K562 (cell line): ENCODE results near the gene FRK. TPM values are rescaled to one million over a fixed set of nuclear protein-coding genes. Genes with fewer than 3 reads are reported as not detected.

Experiments
- ATAC-seq: fragments of 200-7000 bp; cut with Tn5 transposase; 3 replicates; pipeline ENCODE4 v1.9.1; 2020; ENCODE audit warnings: moderate library complexity
- BruUV-seq: library from RNA; stranded (reverse); fragments of 400-500 nt; replicated peaks from 2 replicates; lab custom pipeline; 2021; lab: Mats Ljungman, UMichigan
- CTCF ChIA-PET: fragments of 300-600 bp; formaldehyde crosslinking; extraction: SDS; loops from one replicate; lab custom pipeline; 2021; ENCODE audit warnings: low intra/inter-chr PET ratio; lab: Yijun Ruan, JAX
- POLR2A ChIA-PET: fragments of 300-600, 350-650 bp; sonication (Branson Sonifier 250); formaldehyde crosslinking; extraction: SDS; loops from one replicate; lab custom pipeline; 2021; ENCODE audit warnings: antibody characterized with exemption, inconsistent platforms; lab: Yijun Ruan, JAX
- DNase-seq, 4 experiments: peaks; one replicate each; pipeline versions ENCODE4 v3.0.0 to v3.0.0-alpha.2; 2011 to 2018; ENCODE audit warnings: low spot score in 3 of 4, mixed read lengths in 3 of 4; ENCODE audit errors: extremely low read depth in 1 of 4
- FAIRE-seq: peaks from 2 replicates; lab custom pipeline; 2011; peaks lifted over from hg19 to GRCh38; lab: Jason Lieb, UNC
- H2AFZ ChIP-seq: 2 replicates; pipeline ENCODE4 v1.6.0; 2011; ENCODE audit warnings: low read depth, low read length, control low read depth, inconsistent platforms
- H3K27ac ChIP-seq: fragments of 200-600 bp; 3 replicates; pipeline ENCODE4 v1.8.0; 2011; ENCODE audit warnings: low read depth, mild to moderate bottlenecking, control low read depth, inconsistent platforms, low read length, moderate library complexity, mixed read lengths; ENCODE audit errors: extremely low read depth
- H3K27me3 ChIP-seq, 2 experiments: fragments of 300-600 bp in 1 of 2; 2 replicates in 1 of 2; 3 replicates in 1 of 2; pipeline versions ENCODE4 v1.6.0 to v1.8.0; 2011; ENCODE audit warnings: inconsistent platforms in 2 of 2, low read length in 2 of 2, mild to moderate bottlenecking in 1 of 2, mixed read lengths in 1 of 2, moderate library complexity in 1 of 2; ENCODE audit not compliant: control insufficient read depth in 2 of 2, insufficient read depth in 2 of 2
- H3K36me3 ChIP-seq: fragments of 300-600 bp; 3 replicates; pipeline ENCODE4 v1.8.0; 2011; ENCODE audit warnings: mild to moderate bottlenecking, low read length, inconsistent platforms; ENCODE audit not compliant: control insufficient read depth, insufficient read depth
- H3K4me1 ChIP-seq, 2 experiments: fragments of 200-600 bp in 1 of 2; replicated peaks in 1 of 2; 2 replicates in 1 of 2; 3 replicates in 1 of 2; pipeline versions ENCODE4 v1.5.1 to v1.8.0; 2011; ENCODE audit warnings: inconsistent platforms in 2 of 2, low read length in 2 of 2, mild to moderate bottlenecking in 1 of 2, mixed read lengths in 1 of 2, moderate library complexity in 1 of 2; ENCODE audit not compliant: control insufficient read depth in 2 of 2, insufficient read depth in 2 of 2
- H3K4me2 ChIP-seq: 2 replicates; pipeline ENCODE4 v1.6.1; 2011; ENCODE audit warnings: low read length, control low read depth, inconsistent platforms, mixed read lengths; ENCODE audit not compliant: insufficient read depth
- H3K4me3 ChIP-seq: fragments of 200-600 bp; sonication (generic), shearing (Covaris generic); 2 replicates; pipeline ENCODE4 v1.5.1; 2016; ENCODE audit warnings: control low read depth, inconsistent platforms
- H3K79me2 ChIP-seq: fragments of 200-600 bp; 3 replicates; pipeline ENCODE4 v1.8.0; 2011; ENCODE audit warnings: low read length, inconsistent platforms; ENCODE audit not compliant: control insufficient read depth, insufficient read depth
- H3K9ac ChIP-seq, 2 experiments: 2 replicates each; pipeline versions ENCODE4 v1.6.0 to v1.6.1; 2011; ENCODE audit warnings: low read depth in 2 of 2, low read length in 2 of 2, control low read depth in 1 of 2, inconsistent platforms in 1 of 2, mild to moderate bottlenecking in 1 of 2, mixed read lengths in 1 of 2; ENCODE audit not compliant: insufficient read depth in 1 of 2
- H3K9me1 ChIP-seq: one replicate; pipeline ENCODE4 v1.6.0; 2011; ENCODE audit warnings: inconsistent platforms, mild to moderate bottlenecking, low read length, moderate library complexity; ENCODE audit not compliant: control insufficient read depth, insufficient read depth
- H3K9me3 ChIP-seq: replicated peaks from 2 replicates; pipeline ENCODE4 v1.5.1; 2011; ENCODE audit warnings: low read depth, low read length, inconsistent platforms; ENCODE audit not compliant: control insufficient read depth, insufficient read depth
- H4K20me1 ChIP-seq: replicated peaks from 2 replicates; pipeline ENCODE4 v1.6.1; 2011; ENCODE audit warnings: low read length, inconsistent platforms, mixed read lengths; ENCODE audit not compliant: control insufficient read depth, insufficient read depth
- ARID2 ChIP-seq: fragments of 450-650 bp; IDR thresholded peaks from 2 replicates; pipeline ENCODE4 v1.6.1; 2017; ENCODE audit warnings: antibody characterized with exemption, mild to moderate bottlenecking
- BRCA1 ChIP-seq, 2 experiments: fragments of 450-650 bp in 1 of 2; sonication (generic) in 1 of 2; formaldehyde crosslinking in 1 of 2; IDR thresholded peaks; 2 replicates each; pipeline versions ENCODE4 v1.5.0 to v1.6.1; 2017 to 2020; ENCODE audit warnings: mild to moderate bottlenecking in 1 of 2, missing genetic modification reagents in 1 of 2
- GTF2E2 ChIP-seq: fragments of 200-800 bp; sonication (Bioruptor generic); IDR thresholded peaks from 2 replicates; pipeline ENCODE4 v1.6.1; 2016; ENCODE audit warnings: missing genetic modification characterization, missing compliant biosample characterization
- HNRNPH1 ChIP-seq: fragments of 200-400 bp; formaldehyde crosslinking; optimal IDR thresholded peaks from 2 replicates; pipeline ENCODE3; 2017; ENCODE audit warnings: low read depth, mild to moderate bottlenecking, low read length, moderate library complexity
- MCM2 ChIP-seq: fragments of 450-650 bp; IDR thresholded peaks from 2 replicates; pipeline ENCODE4 v1.6.1; 2017; ENCODE audit warnings: low read depth, mild to moderate bottlenecking
- SRSF3 ChIP-seq: fragments of 200-400 bp; formaldehyde crosslinking; IDR thresholded peaks from 2 replicates; pipeline ENCODE4 v1.6.1; 2016; ENCODE audit warnings: mild to moderate bottlenecking, low read length, moderate library complexity; ENCODE audit not compliant: insufficient read depth
- ZBTB43 ChIP-seq: sonication (generic); formaldehyde crosslinking; IDR thresholded peaks from 2 replicates; pipeline ENCODE4 v1.8.0; 2023; ENCODE audit warnings: mild to moderate bottlenecking, missing genetic modification reagents
- ZEB2 ChIP-seq: fragments of 450-650 bp; IDR thresholded peaks from 2 replicates; pipeline ENCODE4 v1.6.1; 2016
- ZKSCAN1 ChIP-seq: fragments of 150-350 bp; IDR thresholded peaks from 2 replicates; pipeline ENCODE4 v1.6.1; 2016; ENCODE audit warnings: low read depth, low read length
- ZNF12 ChIP-seq: sonication (generic); formaldehyde crosslinking; IDR thresholded peaks from 2 replicates; pipeline ENCODE4 v1.4.0; 2020; ENCODE audit warnings: mild to moderate bottlenecking, missing genetic modification reagents
- ZNF354B ChIP-seq: fragments of 250-450 bp; sonication (Bioruptor Pico); IDR thresholded peaks from 2 replicates; pipeline ENCODE4 v1.4.0; 2020
- WGBS: fragments of 100-300 bp; shearing (Covaris generic); methylation state at CpG from one replicate; pipeline ENCODE4 v1.1.6; 2016; ENCODE audit warnings: low coverage, mixed read lengths; ENCODE audit not compliant: insufficient coverage; ENCODE audit errors: missing lambda C conversion rate; 5-methylcytosine and 5-hydroxymethylcytosine counted together
- in situ Hi-C: fragments of 300-500 bp; cut with MboI; formaldehyde crosslinking; loops from 4 replicates; pipeline ENCODE4 v1.15.0; 2018; ENCODE audit warnings: inconsistent platforms, mixed read lengths
- intact Hi-C: fragments of 100-400 bp; cut with micrococcal nuclease; formaldehyde crosslinking; loops from 2 replicates; pipeline ENCODE4 v1.14.2; 2022
- polyA plus RNA-seq, 8 experiments: library from polyadenylated mRNA; depleted of rRNA in 4 of 8; stranded (reverse) in 5 of 8; unstranded in 3 of 8; fragments of >200 nt; fragmentation: Nextera tagmentation in 2 of 8; fragmentation: Illumina TruSeq in 1 of 8; extraction: Ambion mirVana in 2 of 8; extraction: Trizol in 1 of 8; gene quantifications; 2 replicates each; pipeline versions ENCODE4 v1.2.1 to v1.2.3, GENCODE V29; 2011 to 2014; ENCODE audit warnings: inconsistent platforms in 1 of 8, missing spikeins in 1 of 8
- total RNA-seq, 7 experiments: library from RNA; depleted of rRNA in 6 of 7; stranded (reverse); fragments of >200 nt in 6 of 7; fragmentation: Illumina TruSeq in 2 of 7; extraction: Trizol in 2 of 7; gene quantifications; 2 replicates each; pipeline versions ENCODE4 v1.2.1 to v1.2.3, GENCODE V29; 2011 to 2021; ENCODE audit warnings: low replicate concordance in 1 of 7

FRK gene
- total and polyA plus RNA-seq, 9 of the 15 experiments (the other 6 are each of a cell fraction or from before 2014, with no cell fraction given): 0.01 to 0.29 (median 0.09) TPM

- H3K4me2 ChIP-seq: no peak overlapping the region
- H3K4me3 ChIP-seq: no peak overlapping the region
- H3K79me2 ChIP-seq: no peaks in the 10 kb centered on the region
- no TSS peak for BruUV-seq
- DNase-seq (no peak), ATAC-seq (no peak), FAIRE-seq (no peak)
- no peaks in the 10 kb centered on the region for H3K27me3 ChIP-seq
- 2% methylated on average over 3 of the region's 3 CpGs for whole genome bisulfite sequencing
- no peaks in the 10 kb centered on the region for H3K9me3 ChIP-seq
- no peaks in the 10 kb centered on the region for H3K9me1 ChIP-seq
- H3K27ac ChIP-seq: no peak overlapping the region
- ChIA-PET CTCF (no interaction called here), POLR2A (no interaction called here)
- in situ Hi-C loops: no loop called here
- H3K9ac ChIP-seq: no peak overlapping the region
- no peak overlapping the region for H2AFZ ChIP-seq
- H3K36me3 ChIP-seq: no peaks in the 10 kb centered on the region
- H4K20me1 ChIP-seq: no peaks in the 10 kb centered on the region
- H3K4me1 ChIP-seq: no peaks in the 10 kb centered on the region
- intact Hi-C loops: no loop called here
- TF ChIP-seq ZNF354B (CRISPR knock-in tag) (no peak), MCM2 (no peak), ZEB2 (no peak), ARID2 (no peak), ZKSCAN1 (no peak), GTF2E2 (tag) (no peak)
These were observed 57.0 kb downstream of the FRK start for GRCh38 chr6:116003668-116004067.

GRCh38 chr6:116002756-116003155, 57.9 kb downstream of the FRK start:
- no TSS peak for BruUV-seq
- Histone ChIP-seq H3K27ac (no peak overlapping the region), H3K9ac (no peak overlapping the region), H3K36me3 (no peaks in the 10 kb centered on the region), H3K4me3 (no peak overlapping the region), H3K4me1 (no peaks in the 10 kb centered on the region), H3K9me3 (no peaks in the 10 kb centered on the region), H4K20me1 (no peaks in the 10 kb centered on the region), H3K9me1 (no peaks in the 10 kb centered on the region), H3K4me2 (no peak overlapping the region), H3K79me2 (no peaks in the 10 kb centered on the region)
- in situ Hi-C loops: no loop called here
- ATAC-seq: no peak
- no peak for FAIRE-seq
- CTCF ChIA-PET: no interaction called here
- DNase-seq: no peak
- WGBS: 35% methylated on average over 5 of the region's 5 CpGs
- no peak for TF ChIP-seq ZNF12 (CRISPR knock-in tag)
- no peak for TF ChIP-seq ZBTB43 (CRISPR knock-in tag)
- no peak for TF ChIP-seq BRCA1 (IDR thresholded peaks at IDR 0.05)
- TF ChIP-seq BRCA1 (CRISPR knock-in tag; IDR thresholded peaks at IDR 0.05): no peak
- TF ChIP-seq SRSF3: no peak
- no peak for TF ChIP-seq HNRNPH1
- TF ChIP-seq, all 486 proteins: peak for 0
- intact Hi-C loops: no loop called here
- Histone ChIP-seq H2AFZ (no peak overlapping the region), H3K27me3 (no peaks in the 10 kb centered on the region)
- POLR2A ChIA-PET: no interaction called here
